GM12801 (cell line): ENCODE results near the gene CYP1B1.

Experiments
- TF ChIP-seq, protein P1 (sequence below): IDR thresholded peaks from one replicate; pipeline ENCODE4 v1.5.1; 2011; ENCODE audit warnings: control low read depth; ENCODE audit not compliant: insufficient read length; ENCODE audit errors: extremely low read depth

CYP1B1 gene

DNA sequence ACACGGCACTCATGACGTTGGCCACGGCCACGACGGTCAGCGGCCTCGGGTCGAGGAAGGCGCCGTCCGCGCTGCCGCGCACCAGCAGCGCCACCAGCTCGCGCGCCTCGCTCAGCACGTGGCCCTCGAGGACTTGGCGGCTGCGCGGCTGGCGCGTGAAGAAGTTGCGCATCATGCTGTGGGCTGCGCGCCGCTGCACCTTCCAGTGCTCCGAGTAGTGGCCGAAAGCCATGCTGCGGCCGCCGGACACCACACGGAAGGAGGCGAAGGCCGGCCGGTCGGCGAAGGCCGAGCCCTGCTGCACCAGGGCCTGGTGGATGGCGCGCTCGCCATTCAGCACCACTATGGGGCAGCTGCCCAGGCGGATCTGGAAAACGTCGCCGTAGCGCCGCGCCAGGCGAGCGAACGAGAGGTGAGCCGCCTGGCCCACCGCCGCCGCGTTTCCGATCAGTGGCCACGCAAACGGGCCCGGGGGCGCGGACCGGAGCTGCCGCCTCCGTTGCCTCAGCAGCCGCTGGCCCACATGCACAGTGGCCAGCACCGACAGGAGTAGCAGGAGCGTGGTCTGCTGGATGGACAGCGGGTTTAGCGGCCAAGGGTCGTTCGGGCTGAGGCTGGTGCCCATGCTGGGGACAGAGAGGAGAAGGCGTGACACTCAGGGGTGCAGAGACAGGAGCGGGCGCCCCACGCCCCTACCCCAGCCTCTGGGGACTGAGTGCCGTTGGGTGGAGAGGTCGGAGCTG, 1.0 kb downstream of the CYP1B1 start:
- TF ChIP-seq, protein P1, sequence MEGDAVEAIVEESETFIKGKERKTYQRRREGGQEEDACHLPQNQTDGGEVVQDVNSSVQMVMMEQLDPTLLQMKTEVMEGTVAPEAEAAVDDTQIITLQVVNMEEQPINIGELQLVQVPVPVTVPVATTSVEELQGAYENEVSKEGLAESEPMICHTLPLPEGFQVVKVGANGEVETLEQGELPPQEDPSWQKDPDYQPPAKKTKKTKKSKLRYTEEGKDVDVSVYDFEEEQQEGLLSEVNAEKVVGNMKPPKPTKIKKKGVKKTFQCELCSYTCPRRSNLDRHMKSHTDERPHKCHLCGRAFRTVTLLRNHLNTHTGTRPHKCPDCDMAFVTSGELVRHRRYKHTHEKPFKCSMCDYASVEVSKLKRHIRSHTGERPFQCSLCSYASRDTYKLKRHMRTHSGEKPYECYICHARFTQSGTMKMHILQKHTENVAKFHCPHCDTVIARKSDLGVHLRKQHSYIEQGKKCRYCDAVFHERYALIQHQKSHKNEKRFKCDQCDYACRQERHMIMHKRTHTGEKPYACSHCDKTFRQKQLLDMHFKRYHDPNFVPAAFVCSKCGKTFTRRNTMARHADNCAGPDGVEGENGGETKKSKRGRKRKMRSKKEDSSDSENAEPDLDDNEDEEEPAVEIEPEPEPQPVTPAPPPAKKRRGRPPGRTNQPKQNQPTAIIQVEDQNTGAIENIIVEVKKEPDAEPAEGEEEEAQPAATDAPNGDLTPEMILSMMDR = no peak

GRCh38 chr2:38074058-38074763, 1.7 kb downstream of the CYP1B1 start:
- TF ChIP-seq, protein P1 = no peak

GRCh38 chr2:38073211-38074057, 2.5 kb downstream of the CYP1B1 start:
- TF ChIP-seq, protein P1 = no peak

DNA sequence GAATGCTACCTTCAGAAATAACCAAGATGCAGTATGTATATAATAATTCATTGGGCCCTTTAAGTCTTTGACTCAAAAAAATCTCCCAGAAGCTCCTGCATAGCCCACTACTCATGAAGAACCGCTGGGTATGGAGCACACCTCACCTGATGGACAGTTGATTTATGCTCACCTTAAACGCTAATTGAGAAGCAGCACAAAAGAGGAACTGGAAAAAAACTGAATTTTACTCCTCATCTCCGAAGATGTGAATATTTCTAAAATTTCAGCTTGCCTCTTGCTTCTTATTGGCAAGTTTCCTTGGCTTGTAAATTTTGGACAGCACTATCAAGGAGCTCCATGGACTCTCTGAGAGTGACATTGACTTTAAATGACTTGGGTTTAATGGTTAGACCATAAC, 5.5 kb downstream of the CYP1B1 start:
- TF ChIP-seq, protein P1 = no peak

- TF ChIP-seq, protein P1 = no peak
These were observed 7.7 kb downstream of the CYP1B1 start for GRCh38 chr2:38068234-38068633.

GRCh38 chr2:38066421-38067115, 9.4 kb downstream of the CYP1B1 start:
- TF ChIP-seq, protein P1 = no peak
